ENCODE results near the gene EIF4G1. TPM values are rescaled to one million over a fixed set of nuclear protein-coding genes. Genes with fewer than 3 reads are reported as not detected.

Gene EIF4G1
- total and polyA plus RNA-seq, 2 experiments from 2014 or later: 227 to 552 TPM

DNA sequence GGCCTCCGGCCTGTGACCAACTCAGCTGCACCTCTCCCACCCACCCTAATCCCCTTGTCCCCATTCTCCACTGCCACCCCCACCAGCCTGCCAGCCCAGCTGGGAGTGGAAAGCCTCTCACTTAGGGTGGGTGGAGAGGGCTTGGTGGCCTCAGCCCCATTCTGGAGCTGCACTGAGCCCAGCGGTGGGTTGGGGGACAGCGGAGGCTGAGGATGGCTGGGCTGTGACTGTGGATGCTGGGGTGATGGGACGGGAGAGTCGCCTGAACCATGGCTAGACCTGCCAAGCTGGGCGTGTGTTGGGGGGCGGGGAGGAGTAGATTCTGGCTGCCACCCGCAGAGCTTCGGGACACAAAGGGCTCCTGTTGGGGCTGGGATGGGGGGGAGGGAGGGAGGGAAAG lies 45.2 kb downstream of the EIF4G1 start (continued):
- TF ChIP-seq, protein P1, sequence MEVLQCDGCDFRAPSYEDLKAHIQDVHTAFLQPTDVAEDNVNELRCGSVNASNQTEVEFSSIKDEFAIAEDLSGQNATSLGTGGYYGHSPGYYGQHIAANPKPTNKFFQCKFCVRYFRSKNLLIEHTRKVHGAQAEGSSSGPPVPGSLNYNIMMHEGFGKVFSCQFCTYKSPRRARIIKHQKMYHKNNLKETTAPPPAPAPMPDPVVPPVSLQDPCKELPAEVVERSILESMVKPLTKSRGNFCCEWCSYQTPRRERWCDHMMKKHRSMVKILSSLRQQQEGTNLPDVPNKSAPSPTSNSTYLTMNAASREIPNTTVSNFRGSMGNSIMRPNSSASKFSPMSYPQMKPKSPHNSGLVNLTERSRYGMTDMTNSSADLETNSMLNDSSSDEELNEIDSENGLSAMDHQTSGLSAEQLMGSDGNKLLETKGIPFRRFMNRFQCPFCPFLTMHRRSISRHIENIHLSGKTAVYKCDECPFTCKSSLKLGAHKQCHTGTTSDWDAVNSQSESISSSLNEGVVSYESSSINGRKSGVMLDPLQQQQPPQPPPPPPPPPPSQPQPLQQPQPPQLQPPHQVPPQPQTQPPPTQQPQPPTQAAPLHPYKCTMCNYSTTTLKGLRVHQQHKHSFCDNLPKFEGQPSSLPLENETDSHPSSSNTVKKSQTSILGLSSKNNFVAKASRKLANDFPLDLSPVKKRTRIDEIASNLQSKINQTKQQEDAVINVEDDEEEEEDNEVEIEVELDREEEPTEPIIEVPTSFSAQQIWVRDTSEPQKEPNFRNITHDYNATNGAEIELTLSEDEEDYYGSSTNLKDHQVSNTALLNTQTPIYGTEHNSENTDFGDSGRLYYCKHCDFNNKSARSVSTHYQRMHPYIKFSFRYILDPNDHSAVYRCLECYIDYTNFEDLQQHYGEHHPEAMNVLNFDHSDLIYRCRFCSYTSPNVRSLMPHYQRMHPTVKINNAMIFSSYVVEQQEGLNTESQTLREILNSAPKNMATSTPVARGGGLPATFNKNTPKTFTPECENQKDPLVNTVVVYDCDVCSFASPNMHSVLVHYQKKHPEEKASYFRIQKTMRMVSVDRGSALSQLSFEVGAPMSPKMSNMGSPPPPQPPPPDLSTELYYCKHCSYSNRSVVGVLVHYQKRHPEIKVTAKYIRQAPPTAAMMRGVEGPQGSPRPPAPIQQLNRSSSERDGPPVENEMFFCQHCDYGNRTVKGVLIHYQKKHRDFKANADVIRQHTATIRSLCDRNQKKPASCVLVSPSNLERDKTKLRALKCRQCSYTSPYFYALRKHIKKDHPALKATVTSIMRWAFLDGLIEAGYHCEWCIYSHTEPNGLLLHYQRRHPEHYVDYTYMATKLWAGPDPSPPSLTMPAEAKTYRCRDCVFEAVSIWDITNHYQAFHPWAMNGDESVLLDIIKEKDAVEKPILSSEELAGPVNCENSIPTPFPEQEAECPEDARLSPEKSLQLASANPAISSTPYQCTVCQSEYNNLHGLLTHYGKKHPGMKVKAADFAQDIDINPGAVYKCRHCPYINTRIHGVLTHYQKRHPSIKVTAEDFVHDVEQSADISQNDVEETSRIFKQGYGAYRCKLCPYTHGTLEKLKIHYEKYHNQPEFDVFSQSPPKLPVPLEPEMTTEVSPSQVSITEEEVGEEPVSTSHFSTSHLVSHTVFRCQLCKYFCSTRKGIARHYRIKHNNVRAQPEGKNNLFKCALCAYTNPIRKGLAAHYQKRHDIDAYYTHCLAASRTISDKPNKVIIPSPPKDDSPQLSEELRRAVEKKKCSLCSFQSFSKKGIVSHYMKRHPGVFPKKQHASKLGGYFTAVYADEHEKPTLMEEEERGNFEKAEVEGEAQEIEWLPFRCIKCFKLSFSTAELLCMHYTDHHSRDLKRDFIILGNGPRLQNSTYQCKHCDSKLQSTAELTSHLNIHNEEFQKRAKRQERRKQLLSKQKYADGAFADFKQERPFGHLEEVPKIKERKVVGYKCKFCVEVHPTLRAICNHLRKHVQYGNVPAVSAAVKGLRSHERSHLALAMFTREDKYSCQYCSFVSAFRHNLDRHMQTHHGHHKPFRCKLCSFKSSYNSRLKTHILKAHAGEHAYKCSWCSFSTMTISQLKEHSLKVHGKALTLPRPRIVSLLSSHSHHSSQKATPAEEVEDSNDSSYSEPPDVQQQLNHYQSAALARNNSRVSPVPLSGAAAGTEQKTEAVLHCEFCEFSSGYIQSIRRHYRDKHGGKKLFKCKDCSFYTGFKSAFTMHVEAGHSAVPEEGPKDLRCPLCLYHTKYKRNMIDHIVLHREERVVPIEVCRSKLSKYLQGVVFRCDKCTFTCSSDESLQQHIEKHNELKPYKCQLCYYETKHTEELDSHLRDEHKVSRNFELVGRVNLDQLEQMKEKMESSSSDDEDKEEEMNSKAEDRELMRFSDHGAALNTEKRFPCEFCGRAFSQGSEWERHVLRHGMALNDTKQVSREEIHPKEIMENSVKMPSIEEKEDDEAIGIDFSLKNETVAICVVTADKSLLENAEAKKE (CRISPR knock-in tag; IDR thresholded peaks at IDR 0.05): no peak

DNA sequence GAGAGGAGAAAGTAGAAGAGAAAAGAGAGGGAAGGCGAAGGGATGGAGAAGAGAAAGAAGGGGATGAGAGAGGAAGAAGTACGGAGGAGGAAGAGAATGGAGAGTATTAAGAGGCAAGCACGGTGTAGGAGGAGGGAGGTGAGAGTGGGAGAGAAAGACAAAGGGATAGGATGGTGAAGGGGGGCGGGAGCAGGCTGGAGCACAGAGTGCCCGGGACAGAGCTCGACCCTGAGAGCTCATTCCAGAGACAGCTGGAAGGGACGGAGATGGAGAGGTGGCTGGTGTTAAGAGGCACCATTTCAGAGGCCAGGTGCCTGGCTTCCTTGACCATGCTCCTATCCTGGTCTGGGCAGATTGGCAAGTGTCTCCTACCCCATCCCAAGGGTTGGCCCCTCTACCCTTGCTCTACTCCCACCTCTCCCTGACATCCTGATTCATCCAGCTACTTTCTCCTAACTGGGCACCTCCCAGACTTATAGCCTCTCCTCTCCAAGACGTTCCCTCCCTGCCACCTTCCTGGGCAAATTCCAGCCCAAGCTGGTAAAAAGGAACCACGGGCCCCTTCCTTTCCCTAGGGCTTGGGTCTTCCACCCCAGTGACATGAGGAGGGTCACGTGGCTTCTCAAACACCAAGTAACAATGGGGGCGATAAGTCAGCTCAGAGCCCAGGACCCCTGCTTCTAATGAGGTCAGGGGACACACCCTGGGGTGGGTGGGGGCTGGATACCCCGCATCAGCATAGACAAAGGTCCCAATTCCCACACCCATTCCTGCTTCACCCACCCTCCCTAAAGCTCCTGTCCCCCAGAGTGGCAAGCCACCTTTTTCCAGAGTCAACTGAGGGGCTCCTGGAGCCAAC lies 45.9 kb downstream of the EIF4G1 start:
- Mint-ChIP-seq H3K4me1 (peaks cover 25% of the 10 kb centered on the region), H3K27ac (no peak overlapping the region), H3K4me3 (peak overlapping the region; percentile 81), H3K36me3 (ENCODE audit: low read depth) (peaks cover 28% of the 10 kb centered on the region), H3K9me3 (peaks cover 2% of the 10 kb centered on the region; the same call in 1 of the 3 replicates), H3K27me3 (ENCODE audit: insufficient read depth, low read depth, poor library complexity) (peaks cover 22% of the 10 kb centered on the region)
- H2AFZ ChIP-seq: no peak overlapping the region
- H3K9me2 ChIP-seq (ENCODE audit: insufficient read depth): no peaks in the 10 kb centered on the region
- 0 out of 3 replicates have a peak, but pooled peaks have one; percentile 1 for ATAC-seq
- H3F3A ChIP-seq (replicated peaks; ENCODE audit: low read depth): peaks cover 3% of the 10 kb centered on the region; the same call in 1 of the 2 replicates
- no peak overlapping the region for H3K27ac ChIP-seq (ENCODE audit: low read depth)
- H3K4me2 ChIP-seq: peak overlapping the region; percentile 96
- peak overlapping the region; percentile 82 for H3K4me3 ChIP-seq
- peaks cover 19% of the 10 kb centered on the region for H3K79me2 ChIP-seq (replicated peaks; ENCODE audit: insufficient read depth)
- peaks cover 3% of the 10 kb centered on the region; the same call in 1 of the 2 replicates for H4K20me1 ChIP-seq (replicated peaks; ENCODE audit: insufficient read depth)
- DNase-seq (ENCODE audit: low spot score): no peak
- H3K27me3 ChIP-seq (ENCODE audit: insufficient read depth): peaks cover 14% of the 10 kb centered on the region
- H3K4me1 ChIP-seq (ENCODE audit: insufficient read depth): peaks cover 19% of the 10 kb centered on the region
- H3K36me3 ChIP-seq (ENCODE audit: insufficient read depth): peaks cover 10% of the 10 kb centered on the region
- TF ChIP-seq EZH2phosphoT487 (IDR thresholded peaks at IDR 0.05; ENCODE audit: unreplicated experiment): no peak
- TF ChIP-seq ZNF331 (CRISPR knock-in tag; IDR thresholded peaks at IDR 0.05; ENCODE audit: low read depth): no peak
- no peak for TF ChIP-seq JUNB (IDR thresholded peaks at IDR 0.05; ENCODE audit: unreplicated experiment)
- TF ChIP-seq, protein P2, sequence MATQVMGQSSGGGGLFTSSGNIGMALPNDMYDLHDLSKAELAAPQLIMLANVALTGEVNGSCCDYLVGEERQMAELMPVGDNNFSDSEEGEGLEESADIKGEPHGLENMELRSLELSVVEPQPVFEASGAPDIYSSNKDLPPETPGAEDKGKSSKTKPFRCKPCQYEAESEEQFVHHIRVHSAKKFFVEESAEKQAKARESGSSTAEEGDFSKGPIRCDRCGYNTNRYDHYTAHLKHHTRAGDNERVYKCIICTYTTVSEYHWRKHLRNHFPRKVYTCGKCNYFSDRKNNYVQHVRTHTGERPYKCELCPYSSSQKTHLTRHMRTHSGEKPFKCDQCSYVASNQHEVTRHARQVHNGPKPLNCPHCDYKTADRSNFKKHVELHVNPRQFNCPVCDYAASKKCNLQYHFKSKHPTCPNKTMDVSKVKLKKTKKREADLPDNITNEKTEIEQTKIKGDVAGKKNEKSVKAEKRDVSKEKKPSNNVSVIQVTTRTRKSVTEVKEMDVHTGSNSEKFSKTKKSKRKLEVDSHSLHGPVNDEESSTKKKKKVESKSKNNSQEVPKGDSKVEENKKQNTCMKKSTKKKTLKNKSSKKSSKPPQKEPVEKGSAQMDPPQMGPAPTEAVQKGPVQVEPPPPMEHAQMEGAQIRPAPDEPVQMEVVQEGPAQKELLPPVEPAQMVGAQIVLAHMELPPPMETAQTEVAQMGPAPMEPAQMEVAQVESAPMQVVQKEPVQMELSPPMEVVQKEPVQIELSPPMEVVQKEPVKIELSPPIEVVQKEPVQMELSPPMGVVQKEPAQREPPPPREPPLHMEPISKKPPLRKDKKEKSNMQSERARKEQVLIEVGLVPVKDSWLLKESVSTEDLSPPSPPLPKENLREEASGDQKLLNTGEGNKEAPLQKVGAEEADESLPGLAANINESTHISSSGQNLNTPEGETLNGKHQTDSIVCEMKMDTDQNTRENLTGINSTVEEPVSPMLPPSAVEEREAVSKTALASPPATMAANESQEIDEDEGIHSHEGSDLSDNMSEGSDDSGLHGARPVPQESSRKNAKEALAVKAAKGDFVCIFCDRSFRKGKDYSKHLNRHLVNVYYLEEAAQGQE (IDR thresholded peaks at IDR 0.05; ENCODE audit: unreplicated experiment): no peak
- TF ChIP-seq ZNF114 (CRISPR knock-in tag; IDR thresholded peaks at IDR 0.05): no peak
- no peak for TF ChIP-seq CREB1 (CRISPR knock-in tag; IDR thresholded peaks at IDR 0.05; ENCODE audit: low read depth)
- no peak for TF ChIP-seq STAT1 (IDR thresholded peaks at IDR 0.05; ENCODE audit: unreplicated experiment)
- no peak for TF ChIP-seq EZH2 (IDR thresholded peaks at IDR 0.05; ENCODE audit: low read depth, unreplicated experiment)
- TF ChIP-seq, protein P3, sequence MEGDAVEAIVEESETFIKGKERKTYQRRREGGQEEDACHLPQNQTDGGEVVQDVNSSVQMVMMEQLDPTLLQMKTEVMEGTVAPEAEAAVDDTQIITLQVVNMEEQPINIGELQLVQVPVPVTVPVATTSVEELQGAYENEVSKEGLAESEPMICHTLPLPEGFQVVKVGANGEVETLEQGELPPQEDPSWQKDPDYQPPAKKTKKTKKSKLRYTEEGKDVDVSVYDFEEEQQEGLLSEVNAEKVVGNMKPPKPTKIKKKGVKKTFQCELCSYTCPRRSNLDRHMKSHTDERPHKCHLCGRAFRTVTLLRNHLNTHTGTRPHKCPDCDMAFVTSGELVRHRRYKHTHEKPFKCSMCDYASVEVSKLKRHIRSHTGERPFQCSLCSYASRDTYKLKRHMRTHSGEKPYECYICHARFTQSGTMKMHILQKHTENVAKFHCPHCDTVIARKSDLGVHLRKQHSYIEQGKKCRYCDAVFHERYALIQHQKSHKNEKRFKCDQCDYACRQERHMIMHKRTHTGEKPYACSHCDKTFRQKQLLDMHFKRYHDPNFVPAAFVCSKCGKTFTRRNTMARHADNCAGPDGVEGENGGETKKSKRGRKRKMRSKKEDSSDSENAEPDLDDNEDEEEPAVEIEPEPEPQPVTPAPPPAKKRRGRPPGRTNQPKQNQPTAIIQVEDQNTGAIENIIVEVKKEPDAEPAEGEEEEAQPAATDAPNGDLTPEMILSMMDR (conservative IDR thresholded peaks at IDR 0.05; ENCODE audit: low read depth in 2 of 2): no peak
- no peak for TF ChIP-seq POLR2AphosphoS5 (IDR thresholded peaks at IDR 0.05; ENCODE audit: low read depth)
- TF ChIP-seq NANOG (IDR thresholded peaks at IDR 0.05; ENCODE audit: borderline replicate concordance): no peak
